Activated CD4-positive, alpha-beta T cell treated with anti-CD3 and anti-CD28 coated beads, Interleukin-2, amount 50 U/mL, for 16 hours (primary cell): ENCODE measurements around the gene SMIM14.
"Not testable (repeated sequence)": the region's sequence is repeated elsewhere in the genome, so short reads cannot be mapped to it uniquely, and the experiment has no call there.

ENCODE experiments used
- DNase-seq: peaks from one replicate; pipeline ENCODE4 v3.0.0-alpha.2; 2020

SMIM14 gene

DNA sequence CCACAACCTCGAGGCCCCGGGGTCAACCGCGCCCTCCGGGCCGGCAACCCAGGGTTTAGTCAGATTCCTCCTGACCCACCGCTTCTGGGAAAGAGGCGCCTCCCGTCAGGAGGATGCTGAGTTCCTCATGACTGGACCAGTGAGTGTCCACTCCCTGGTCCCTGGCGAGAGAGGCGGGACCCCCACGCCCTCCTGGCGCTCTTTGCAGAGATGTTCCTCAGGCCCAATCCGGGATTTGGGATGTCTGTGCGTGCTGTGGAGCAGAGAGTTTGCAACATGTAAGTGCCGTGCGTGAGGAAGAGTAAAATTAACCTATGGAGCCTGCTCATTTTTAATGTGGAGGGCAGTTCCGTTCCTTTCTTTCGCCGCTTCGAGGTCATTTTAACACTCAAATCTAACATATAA lies 110.6 kb downstream of the SMIM14 start:
- no peak for DNase-seq

DNA sequence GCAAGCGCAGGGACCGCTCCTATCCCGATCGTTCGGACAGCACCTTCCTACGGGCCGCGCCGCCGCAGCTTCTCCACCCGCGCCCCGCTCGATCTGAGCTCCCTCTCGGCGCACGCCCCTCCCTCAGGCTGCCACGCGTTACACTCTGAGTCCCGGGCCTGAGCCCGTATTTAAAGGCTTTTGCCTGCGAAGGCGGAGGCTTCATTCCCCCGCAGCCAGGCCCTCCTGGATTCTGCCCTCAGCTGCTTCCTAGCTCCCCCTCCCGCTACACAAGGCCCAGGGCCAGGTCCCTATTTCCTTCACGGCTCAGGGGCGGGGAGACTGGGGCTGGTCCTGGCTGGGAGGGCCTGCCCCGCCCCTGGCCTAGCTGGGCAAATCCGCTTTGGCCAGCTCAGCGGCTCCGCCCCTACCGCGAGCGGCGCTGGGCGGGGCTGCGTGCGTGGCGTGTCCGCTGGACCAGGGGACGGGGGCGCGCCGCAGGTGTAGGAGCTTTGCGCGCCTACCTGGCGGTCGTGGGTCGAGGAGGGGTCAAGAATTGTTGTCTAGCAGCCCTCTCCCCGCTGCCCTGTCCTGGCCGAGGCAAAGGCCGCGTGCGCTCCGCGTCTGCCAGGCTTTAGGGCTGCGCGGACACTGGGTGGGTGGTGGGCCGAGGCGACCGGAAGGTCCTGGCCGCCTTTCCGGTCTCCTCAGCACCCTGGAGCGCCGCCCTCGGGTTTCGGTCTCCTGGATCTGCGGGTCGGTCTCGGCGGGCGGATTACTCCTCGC lies 111.2 kb downstream of the SMIM14 start, which contains the start of gene UGDH:
TSS of gene UGDH (minus strand) at position 144 of the 765 bp plus-strand sequence. CDS start 5,927 bp downstream, outside the sequence.
- DNase-seq: peak; percentile 94

DNA sequence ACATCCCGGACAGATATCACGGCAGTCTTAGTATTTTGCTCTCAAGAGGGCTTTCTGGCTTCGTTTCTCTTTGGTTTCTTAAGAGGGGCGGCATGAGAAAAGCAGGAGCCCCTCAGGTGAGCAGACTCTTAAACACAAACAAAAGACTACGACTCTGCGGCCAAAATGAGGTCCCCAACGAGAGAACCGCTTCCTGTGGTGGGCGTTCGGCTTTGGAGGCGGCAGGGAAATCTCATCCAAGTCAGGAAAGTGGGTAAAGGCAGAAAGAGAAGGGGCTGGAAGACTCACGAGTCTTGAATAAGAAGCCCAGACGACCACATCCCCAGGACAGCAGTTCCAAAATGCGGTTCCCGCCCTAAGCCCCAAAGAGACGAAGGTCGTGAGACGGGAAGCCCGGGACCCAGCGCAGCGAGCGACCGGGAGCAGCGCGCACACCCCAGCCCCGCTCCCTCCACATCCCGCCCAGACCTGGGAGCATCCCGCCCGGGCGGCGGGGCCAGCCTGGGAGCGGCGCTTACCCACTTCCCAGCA lies 111.8 kb downstream of the SMIM14 start:
- peak; percentile 16 for DNase-seq

DNA sequence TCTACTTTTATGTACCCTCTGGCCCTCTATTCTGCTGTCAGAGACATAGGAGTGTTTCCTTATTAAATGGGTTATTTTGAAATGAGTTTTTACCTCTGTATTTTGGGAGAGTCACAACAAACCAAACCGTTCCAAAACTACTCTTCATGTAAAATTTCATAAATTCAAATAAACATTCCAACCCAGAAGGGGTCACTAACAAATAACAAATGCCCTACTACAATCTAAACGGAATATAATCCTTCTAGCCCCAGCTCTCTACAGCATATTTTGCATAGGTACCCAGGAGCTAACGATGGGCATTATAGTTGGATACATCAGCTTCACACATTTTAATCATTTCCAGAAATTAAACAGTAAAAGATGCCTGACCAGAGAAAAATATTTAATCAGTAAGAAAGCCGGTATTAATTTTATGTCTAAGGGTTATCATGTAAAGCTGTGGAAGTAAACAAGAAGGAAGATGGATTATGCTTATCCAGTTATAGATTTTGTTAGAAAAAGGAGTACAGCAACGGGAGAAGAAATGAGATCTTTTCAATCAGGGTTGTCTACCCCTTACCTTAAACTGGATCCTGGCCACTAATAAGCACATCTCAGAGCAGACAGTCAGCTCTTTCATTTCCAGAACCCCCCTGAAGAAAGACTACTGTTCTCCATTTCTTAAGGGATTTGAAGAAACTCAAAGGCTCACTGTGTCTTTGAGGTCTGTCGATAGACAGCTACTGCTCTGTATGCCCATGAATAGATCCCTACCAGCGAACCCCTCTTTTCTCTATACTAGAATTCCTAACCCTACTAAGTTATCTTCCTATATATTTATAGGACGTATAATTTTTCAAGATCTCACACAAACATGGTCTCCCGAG lies 112.6 kb downstream of the SMIM14 start:
- DNase-seq: no peak

DNA sequence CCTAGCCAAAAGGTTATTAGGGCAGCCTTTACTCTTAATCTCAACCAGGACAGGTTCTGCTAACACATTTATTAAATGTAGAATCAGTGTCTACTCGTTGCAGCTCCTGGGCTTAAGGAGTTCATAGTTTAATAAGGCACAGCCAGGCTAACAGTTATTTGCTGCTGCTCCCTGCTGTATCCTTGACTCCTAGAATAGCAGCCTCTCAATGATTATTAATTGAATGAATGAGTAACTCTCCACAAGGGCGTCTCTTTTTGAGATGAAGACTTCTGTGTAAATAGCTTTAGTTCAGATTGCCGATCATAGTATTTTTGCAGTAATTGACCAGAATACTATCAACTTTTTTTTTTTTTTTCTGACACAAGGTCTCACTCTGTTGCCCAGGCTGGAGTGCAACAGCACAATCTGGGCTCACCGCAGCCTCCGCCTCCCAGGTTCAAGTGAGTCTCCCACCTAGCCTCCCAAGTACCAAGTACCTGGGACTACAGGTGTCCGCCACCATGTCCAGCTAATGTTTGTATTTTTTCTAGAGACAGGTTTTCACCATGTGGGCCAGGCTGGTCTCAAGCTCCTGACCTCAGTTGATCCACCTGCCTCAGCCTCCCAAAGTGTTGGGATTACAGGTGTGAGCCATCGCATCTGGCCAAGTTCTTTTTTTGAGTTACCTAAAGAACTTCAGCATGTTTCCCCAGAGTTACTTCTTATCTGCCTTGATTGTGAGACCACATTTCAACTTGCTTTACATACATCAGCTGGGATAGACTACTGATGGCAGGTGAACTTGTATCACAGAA lies 114.3 kb downstream of the SMIM14 start:
- no peak for DNase-seq

DNA sequence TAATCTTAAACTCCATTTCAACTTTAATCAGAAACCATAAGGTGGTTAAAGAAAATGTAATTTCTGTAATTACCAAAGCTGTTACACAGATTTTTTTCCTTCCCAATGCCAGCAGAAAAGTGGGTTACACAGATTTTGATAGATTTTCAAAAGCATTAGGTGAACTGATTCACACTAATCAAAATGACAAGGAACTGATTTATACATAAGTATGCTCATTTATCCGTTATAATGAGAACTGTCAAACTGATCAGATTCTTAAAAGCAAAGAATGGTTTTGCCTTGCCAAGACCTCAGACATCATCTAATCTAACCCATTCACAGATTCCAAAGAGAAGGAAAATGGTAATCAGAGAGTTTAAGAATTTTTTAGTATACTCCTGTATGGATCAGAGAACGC lies 116.6 kb downstream of the SMIM14 start:
- no peak for DNase-seq

DNA sequence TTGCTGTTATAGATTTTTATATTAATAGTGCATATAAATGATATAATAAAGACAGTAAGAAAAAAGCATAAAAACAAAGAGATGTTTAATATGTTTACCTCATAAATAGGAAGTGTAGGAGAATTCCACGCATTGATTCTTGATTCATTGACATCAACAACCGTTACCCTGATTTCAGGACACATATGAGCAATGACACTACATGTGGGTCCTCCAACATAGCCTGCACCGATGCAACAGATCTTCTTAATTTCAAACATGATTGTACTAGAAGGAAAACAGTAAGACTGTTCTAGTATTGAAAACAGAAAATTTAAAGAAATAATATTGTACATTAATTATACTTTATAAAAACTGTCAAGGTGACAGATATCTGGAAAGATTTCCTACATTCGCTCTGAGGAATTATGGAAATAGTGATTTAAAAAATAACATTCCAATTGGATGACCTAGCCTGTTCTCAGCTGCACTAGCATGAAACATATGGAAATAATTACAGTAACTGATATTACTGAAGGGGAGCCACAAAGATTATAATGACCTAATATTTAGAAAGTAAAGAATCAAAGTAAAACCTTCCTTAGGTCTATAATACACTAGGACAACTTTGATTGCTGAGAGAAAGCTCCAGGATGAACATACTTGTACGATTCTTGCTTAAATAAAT lies 117.3 kb downstream of the SMIM14 start:
- no peak for DNase-seq

DNA sequence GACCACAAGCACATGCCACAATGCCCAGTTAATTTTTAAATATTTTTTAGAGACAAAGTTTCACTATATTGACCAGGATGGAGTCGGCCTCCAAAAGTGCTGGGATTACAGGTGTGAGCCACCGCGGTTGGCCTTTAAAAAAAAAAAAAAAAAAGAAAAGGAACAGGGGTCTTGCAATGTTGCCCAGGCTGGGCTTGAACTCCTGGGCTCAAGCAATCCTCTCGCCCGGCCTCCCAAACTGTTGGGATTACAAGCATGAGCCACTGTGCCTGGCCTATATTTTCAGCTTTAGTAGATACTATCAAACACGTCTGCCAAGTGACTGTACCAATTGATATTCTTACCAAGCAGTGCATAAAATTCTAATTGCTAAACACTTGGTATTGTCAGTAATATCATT lies 120.2 kb downstream of the SMIM14 start:
- no peak for DNase-seq

DNA sequence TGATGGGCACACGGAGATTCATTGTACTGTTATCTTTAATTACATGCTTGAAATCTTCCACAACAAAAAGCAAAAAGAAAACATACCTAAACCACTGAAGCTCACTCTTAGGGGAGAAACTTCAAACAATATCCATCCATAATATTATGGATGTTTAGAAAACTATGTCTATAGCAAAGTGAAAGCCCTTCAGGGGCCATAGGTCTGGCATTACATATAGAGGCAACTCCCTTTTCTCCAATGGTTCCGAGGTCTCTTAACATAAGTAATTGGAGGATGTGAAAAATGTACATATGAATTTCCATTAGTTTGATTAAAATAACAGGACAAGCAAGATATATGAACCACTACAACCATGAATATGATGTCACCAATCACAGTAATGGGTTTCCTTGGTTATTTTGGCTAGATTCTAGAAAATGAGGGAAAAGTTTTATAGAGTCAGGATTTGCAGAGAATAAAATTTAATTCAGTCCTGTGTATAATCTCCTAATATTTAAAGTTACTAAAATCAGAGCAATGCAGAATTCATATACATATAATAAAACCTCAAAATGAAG lies 122.2 kb downstream of the SMIM14 start:
- no peak for DNase-seq

DNA sequence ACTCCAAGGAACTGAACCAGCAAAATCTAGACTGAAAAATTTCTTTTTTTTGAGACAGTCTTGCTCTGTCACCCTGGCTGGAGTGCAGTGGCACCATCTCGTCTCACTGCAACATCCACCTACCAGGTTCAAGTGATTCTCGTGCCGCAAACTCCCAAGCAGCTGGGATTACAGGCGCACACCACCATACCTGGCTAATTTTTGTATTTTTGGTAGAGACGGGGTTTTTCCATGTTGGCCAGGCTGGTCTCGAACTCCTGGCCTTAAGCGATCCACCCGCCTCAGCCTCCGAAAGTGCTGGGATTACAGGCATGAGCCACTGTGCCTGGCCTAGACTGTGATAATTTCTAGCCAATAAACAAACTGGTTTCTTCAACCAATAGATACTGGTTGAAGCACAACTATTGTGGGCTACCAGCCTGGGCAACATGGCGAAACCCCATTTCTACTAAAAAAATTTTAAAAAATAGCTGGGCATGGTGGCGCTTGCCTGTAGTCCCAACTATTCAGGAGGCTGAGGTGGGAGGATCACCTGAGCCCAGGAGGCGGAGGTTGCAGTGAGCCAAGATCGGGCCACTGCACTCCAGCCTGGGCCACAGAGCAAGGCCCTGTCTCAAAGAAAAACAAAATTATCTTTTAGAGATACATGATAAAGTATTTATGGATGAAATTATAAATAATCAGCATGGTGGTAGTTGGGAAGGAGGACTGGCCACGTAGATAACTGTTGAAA lies 122.8 kb downstream of the SMIM14 start:
- DNase-seq: not testable (repeated sequence)

DNA sequence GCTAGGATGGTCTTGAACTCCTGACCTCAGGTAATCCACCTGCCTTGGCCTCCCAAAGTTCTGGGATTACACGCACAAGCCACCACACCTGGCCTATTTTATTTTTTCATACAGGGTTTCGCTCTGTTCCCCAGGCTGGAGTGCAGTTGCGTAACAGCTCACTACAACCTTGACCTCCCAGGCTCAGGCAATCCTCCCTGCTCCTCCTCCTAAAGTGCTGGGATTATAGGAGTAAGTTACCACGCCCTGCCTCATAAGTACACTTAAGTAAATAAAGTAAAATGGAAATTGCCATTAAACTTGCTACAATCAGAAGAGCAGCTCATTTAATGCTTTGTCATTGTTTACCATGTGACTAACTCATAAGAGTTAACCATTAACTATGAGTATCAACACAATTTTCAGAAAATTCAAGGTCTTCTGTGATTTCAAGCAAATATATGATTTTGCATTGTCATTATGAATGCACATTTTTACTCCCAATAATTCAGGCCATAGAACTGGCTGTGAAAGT lies 123.7 kb downstream of the SMIM14 start:
- DNase-seq: no peak

DNA sequence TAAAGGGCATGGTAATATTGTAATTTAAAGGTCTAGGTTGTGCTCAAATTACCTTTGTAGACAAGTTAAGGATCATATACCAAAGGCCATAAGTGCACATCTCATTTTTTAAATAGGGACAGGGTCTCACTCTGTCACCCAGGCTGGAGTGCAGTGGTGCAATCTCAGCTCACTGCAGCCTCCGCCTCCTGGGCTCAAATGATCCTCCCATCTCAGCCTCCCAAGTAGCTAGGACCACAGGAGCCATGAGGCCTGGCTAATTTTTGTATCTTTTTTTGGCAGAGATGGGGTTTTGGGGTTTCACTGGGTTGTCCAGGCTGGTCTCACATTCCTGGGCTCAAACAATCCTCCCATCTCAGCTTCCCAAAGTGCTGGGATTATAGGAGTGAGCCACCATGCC lies 124.4 kb downstream of the SMIM14 start:
- DNase-seq: not testable (repeated sequence)

DNA sequence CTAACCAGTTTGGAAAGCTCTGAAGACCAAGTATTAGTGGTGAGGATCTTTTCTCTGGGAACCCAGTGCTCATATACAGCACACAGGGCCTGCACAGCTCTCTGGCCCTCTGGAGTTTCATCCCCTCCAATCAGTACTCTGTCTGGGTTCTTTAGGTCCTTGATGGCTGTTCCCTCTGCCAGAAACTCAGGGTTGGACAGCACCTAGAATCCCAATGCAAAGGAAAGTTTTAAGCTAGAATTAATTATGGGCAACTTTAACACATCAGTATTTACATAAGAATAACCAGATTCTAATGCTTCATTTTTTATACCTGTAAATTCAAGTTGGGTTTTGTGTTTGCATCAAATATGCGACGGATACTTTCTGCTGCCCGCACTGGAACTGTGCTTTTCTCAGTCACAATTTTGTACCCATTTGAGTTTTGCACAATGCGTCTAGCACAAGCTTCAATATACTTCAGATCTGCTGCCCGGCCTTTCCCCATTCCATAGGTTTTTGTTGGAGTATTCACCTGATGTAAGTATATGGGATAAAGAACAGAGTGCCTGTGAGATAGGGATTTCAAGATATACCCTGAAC lies 128.2 kb downstream of the SMIM14 start:
- no peak for DNase-seq

DNA sequence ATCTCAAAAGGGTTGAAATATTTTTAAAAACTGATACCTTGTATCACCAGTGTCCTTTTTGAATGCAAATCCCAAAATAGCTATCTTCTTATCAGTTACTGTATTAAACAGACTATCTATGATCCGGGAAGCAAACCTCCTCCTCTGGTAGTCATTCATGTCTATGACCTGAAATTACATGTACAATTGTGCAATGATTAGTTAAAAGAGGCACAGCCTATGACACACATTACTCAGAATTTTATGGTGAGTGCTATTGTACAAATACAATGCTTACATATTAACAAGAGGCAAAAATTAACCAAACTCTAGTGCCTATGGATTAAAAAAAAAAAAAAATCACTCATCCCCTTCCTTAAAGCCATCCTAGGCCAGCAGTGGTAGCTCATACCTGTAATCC lies 133.1 kb downstream of the SMIM14 start:
- DNase-seq: no peak

DNA sequence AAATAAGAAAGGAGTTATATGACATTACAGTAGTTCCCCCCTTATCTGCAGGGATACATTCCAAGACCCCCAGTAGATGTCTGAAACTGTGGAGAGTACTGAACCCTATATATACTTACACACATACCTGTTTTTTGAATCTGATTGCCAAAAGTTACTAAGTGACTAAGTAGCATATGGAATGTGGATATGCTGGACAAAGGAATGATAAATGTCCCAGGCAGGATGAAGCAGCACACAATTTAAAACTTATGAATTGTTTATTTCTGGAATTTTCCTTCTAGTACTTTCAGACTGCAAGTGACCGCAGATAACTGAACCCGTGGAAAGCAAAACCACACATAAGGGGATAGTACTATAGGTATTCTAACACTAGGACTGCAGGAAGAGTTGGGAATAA lies 134.1 kb downstream of the SMIM14 start:
- DNase-seq: no peak

DNA sequence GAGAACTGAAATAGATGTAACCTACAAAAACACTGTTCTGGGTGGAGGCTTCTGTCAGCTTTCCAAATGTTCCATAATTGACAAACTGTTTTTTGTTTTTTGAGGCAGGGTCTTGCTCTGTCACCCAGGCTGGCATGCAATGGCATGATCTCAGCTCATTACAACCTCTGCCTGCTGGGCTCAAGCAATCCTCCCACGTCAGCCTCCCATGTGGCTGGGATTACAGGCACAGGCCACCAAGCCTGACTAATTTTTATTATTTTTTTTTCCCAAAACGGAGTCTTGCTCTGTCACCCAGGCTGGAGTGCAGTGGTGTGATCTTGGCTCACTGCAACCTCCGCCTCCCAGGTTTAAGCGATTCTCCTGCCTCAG lies 136.0 kb downstream of the SMIM14 start:
- not testable (repeated sequence) for DNase-seq

DNA sequence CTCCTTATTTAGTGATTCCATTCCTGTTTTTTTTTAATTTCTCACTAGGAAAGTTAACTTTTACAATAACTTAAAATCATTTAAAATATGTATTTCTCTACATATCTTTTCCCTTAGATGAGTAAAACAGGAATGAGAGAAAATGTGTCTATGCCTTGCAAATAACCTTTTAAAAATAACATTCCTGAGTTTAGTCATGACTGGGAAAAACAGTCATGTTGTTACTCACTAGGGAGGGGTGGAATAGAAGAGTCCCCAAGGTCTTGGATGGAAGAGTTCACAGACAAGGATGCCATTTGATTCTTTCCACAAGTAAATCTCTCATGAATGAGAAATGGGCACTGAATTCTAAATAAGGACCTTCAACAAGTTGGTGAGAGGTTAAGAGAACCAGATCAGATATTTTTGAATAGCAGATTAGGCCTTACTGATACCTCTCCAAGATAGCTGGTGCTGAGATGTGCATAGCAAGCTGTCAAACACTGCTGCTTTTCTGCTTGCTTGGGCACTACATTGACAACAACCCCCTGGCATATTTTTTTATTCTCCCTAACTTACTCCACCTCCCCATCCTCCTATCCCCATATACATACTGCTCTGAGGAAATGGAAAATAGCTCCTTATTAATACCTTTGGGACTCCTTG lies 136.5 kb downstream of the SMIM14 start:
- DNase-seq: no peak

DNA sequence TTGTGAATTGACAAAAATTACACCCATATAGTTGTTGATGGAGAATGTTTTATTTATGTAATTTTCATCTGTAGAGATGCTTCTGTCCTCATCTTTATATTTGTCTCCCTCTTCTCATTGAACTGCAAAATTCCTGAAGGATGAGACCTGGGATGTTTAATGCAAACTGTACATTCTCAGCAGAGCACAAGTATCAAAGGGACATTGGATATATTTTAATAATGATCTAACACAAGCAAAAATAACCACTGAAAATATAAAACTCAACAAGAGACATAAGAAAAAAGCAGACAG lies 140.0 kb downstream of the SMIM14 start:
- DNase-seq: no peak

DNA sequence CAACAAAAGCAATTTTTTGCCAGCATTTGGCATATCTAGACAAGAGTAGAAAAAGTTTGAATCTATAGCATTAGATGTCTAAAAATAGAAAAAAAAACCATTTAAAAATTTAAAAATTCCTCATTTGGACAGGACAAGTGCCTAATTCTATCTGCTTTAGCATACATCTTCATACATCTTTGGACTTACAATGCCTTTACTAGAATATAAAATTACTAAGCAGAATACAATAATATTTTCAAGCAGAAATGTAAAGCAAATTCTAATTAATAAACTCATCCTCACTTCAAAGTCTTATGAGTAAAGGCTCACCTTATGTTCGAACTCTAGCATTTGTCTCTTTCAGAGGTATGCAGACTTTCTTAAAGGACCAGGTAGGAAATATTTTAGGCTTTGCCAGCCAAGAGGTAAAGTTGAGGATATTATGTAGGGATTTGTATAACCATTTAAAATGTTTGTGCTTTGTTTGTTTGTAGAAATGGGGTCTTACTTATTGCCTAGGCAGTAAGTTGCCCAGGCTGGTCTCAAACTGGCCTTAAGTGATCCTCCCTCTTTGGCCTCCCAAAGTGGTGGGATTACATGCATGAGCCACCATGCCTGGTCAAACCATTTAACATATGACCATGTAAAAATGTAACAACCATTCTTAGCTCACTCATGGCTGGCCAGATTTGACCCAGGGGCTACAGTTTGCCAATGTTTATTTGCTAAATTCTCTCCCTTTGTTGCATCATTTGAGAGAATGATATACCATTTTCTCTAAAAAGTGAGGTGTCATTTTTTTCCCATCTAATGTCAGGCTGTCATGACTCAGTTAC lies 140.5 kb downstream of the SMIM14 start:
- DNase-seq: no peak
